CD14-positive monocyte (primary cell): Measurements from ENCODE around the gene SPANXA1. TPM values are rescaled to one million over a fixed set of nuclear protein-coding genes. Genes with fewer than 3 reads are reported as not detected.
"Not testable (repeated sequence)": the region's sequence is repeated elsewhere in the genome, so short reads cannot be mapped to it uniquely, and the experiment has no call there.

ENCODE experiments used
- DNase-seq, 3 donors: peaks; one replicate each; pipeline ENCODE4 v3.0.0-alpha.2; 2011 to 2022
- H2AFZ ChIP-seq: 2 replicates; pipeline ENCODE4 v1.6.0; 2012; ENCODE audit warnings: mild to moderate bottlenecking, low read depth, low read length, inconsistent platforms; ENCODE audit not compliant: insufficient read depth, poor library complexity, severe bottlenecking
- H3K27ac ChIP-seq, 2 donors: 1 replicate in 1 of 2; 2 replicates in 1 of 2; pipeline ENCODE4 v1.5.1; 2012 to 2013; ENCODE audit warnings: low read length in 2 of 2, control low read depth in 1 of 2, inconsistent platforms in 1 of 2, low read depth in 1 of 2, mild to moderate bottlenecking in 1 of 2
- H3K27me3 ChIP-seq, 2 donors: one replicate each; pipeline versions ENCODE4 v1.6.0 to v1.6.1; 2011 to 2013; ENCODE audit warnings: low read length in 2 of 2; ENCODE audit not compliant: control insufficient read depth in 2 of 2, insufficient read depth in 2 of 2
- H3K36me3 ChIP-seq, 2 donors: replicated peaks in 1 of 2; 1 replicate in 1 of 2; 2 replicates in 1 of 2; pipeline versions ENCODE4 v1.5.1 to v1.6.1; 2012 to 2013; ENCODE audit warnings: low read length in 2 of 2, control low read depth in 1 of 2, inconsistent platforms in 1 of 2, mild to moderate bottlenecking in 1 of 2; ENCODE audit not compliant: insufficient read depth in 2 of 2, control insufficient read depth in 1 of 2
- H3K4me1 ChIP-seq, 2 donors: 1 replicate in 1 of 2; 2 replicates in 1 of 2; pipeline versions ENCODE4 v1.5.1 to v1.6.1; 2012 to 2013; ENCODE audit warnings: low read length in 2 of 2, control low read depth in 1 of 2, inconsistent platforms in 1 of 2, mild to moderate bottlenecking in 1 of 2, moderate library complexity in 1 of 2; ENCODE audit not compliant: insufficient read depth in 2 of 2, control insufficient read depth in 1 of 2
- H3K4me2 ChIP-seq: replicated peaks from 2 replicates; pipeline ENCODE3; 2012; ENCODE audit warnings: low read length, moderate library complexity, mild to moderate bottlenecking; ENCODE audit not compliant: poor library complexity, severe bottlenecking; ENCODE audit errors: extremely low read depth
- H3K4me3 ChIP-seq, 3 experiments: fragments of 200-600 bp in 1 of 3; sonication (generic) in 1 of 3; replicated peaks in 1 of 3; 1 replicate in 2 of 3; 2 replicates in 1 of 3; pipeline ENCODE4 v1.5.1; 2011 to 2013; ENCODE audit warnings: low read length in 3 of 3, mild to moderate bottlenecking in 3 of 3, control low read depth in 2 of 3, low read depth in 2 of 3, inconsistent platforms in 1 of 3, moderate library complexity in 1 of 3
- H3K79me2 ChIP-seq: 2 replicates; pipeline ENCODE4 v1.6.0; 2012; ENCODE audit warnings: mild to moderate bottlenecking, control low read depth, inconsistent platforms, low read length, moderate library complexity; ENCODE audit not compliant: insufficient read depth
- H3K9ac ChIP-seq: 2 replicates; pipeline ENCODE4 v1.6.0; 2017; ENCODE audit warnings: low read length, mild to moderate bottlenecking; ENCODE audit not compliant: insufficient read depth, poor library complexity, severe bottlenecking
- H3K9me3 ChIP-seq, 2 donors: replicated peaks in 1 of 2; 1 replicate in 1 of 2; 2 replicates in 1 of 2; pipeline versions ENCODE4 v1.5.1 to v1.6.1; 2012 to 2013; ENCODE audit warnings: low read length in 2 of 2, control low read depth in 1 of 2; ENCODE audit not compliant: control insufficient read depth in 1 of 2, insufficient read depth in 1 of 2
- H4K20me1 ChIP-seq: 2 replicates; pipeline ENCODE4 v1.6.0; 2012; ENCODE audit warnings: mild to moderate bottlenecking, low read length, control low read depth, moderate library complexity; ENCODE audit not compliant: insufficient read depth
- H3K27ac Mint-ChIP-seq, 7 donors: one replicate each; pipeline ENCODE4 v1.8.0; 2020; ENCODE audit warnings: mild to moderate bottlenecking in 7 of 7, mixed read lengths in 7 of 7, moderate library complexity in 6 of 7, inconsistent platforms in 2 of 7
- H3K27me3 Mint-ChIP-seq, 3 donors: one replicate each; pipeline ENCODE4 v1.8.0; 2021 to 2022; ENCODE audit warnings: low read depth in 3 of 3, mild to moderate bottlenecking in 3 of 3, mixed read lengths in 3 of 3, moderate library complexity in 3 of 3, inconsistent platforms in 1 of 3
- H3K36me3 Mint-ChIP-seq, 2 donors: one replicate each; pipeline ENCODE4 v1.8.0; 2020; ENCODE audit warnings: mixed read lengths in 2 of 2, inconsistent platforms in 1 of 2, mild to moderate bottlenecking in 1 of 2
- H3K4me1 Mint-ChIP-seq: one replicate; pipeline ENCODE4 v1.8.0; 2020; ENCODE audit warnings: mild to moderate bottlenecking, mixed read lengths
- H3K4me3 Mint-ChIP-seq, 2 donors: one replicate each; pipeline ENCODE4 v1.8.0; 2020; ENCODE audit warnings: mild to moderate bottlenecking in 2 of 2, mixed read lengths in 2 of 2, moderate library complexity in 1 of 2
- H3K9me3 Mint-ChIP-seq, 7 donors: one replicate each; pipeline ENCODE4 v1.8.0; 2020 to 2022; ENCODE audit warnings: mixed read lengths in 7 of 7, mild to moderate bottlenecking in 6 of 7, moderate library complexity in 6 of 7, inconsistent platforms in 2 of 7
- WGBS: methylation state at CpG from one replicate; pipeline ENCODE4 v1.1.5; 2013; ENCODE audit warnings: missing lambda C conversion rate; ENCODE audit not compliant: insufficient coverage; 5-methylcytosine and 5-hydroxymethylcytosine counted together
- intact Hi-C, 2 donors: fragments of 100-400 bp; cut with micrococcal nuclease; formaldehyde crosslinking; loops; one replicate each; pipeline versions ENCODE4 v1.15.0 to v1.15.1; 2023
- polyA plus RNA-seq, 3 donors: library from polyadenylated mRNA; depleted of rRNA in 1 of 3; unstranded in 2 of 3; stranded (reverse) in 1 of 3; fragments of 300-500 nt in 2 of 3; fragments of >200 nt in 1 of 3; fragmentation: Illumina TruSeq in 2 of 3; gene quantifications; 1 replicate in 2 of 3; 2 replicates in 1 of 3; pipeline ENCODE4 v1.2.3, GENCODE V29; 2012 to 2021

Gene SPANXA1
- polyA plus RNA-seq, 3 donors, result not detected

GRCh38 chrX:141542551-141542950, 42.0 kb downstream of the SPANXA1 start:
- WGBS, result no CpG with 5 or more reads among the region's 16 CpGs
- DNase-seq, H3K9me3 ChIP-seq, H3K4me3 ChIP-seq, H3K4me1 Mint-ChIP-seq, H3K9ac ChIP-seq, intact Hi-C loops, H3K4me2 ChIP-seq, H4K20me1 ChIP-seq, H3K4me1 ChIP-seq, H3K36me3 Mint-ChIP-seq, H3K27me3 ChIP-seq, H3K27ac Mint-ChIP-seq, H3K27ac ChIP-seq, H3K4me3 Mint-ChIP-seq, H3K79me2 ChIP-seq, H3K36me3 ChIP-seq, H2AFZ ChIP-seq, H3K27me3 Mint-ChIP-seq, H3K9me3 Mint-ChIP-seq: not testable (repeated sequence)

Other genes starting within 250 kb of the SPANXA1 start
- not detected for gene SPANXA2, start 5.0 kb upstream of the SPANXA1 start, polyA plus RNA-seq
- not detected for gene SPANXD, start 114.0 kb upstream of the SPANXA1 start, polyA plus RNA-seq